ENCODE results near the gene GOLPH3L. TPM values are rescaled to one million over a fixed set of nuclear protein-coding genes. Genes with fewer than 3 reads are reported as not detected.

The GOLPH3L gene
- total and polyA plus RNA-seq, 8 donors: 28.1 to 41.7 (median 38.7) TPM

DNA sequence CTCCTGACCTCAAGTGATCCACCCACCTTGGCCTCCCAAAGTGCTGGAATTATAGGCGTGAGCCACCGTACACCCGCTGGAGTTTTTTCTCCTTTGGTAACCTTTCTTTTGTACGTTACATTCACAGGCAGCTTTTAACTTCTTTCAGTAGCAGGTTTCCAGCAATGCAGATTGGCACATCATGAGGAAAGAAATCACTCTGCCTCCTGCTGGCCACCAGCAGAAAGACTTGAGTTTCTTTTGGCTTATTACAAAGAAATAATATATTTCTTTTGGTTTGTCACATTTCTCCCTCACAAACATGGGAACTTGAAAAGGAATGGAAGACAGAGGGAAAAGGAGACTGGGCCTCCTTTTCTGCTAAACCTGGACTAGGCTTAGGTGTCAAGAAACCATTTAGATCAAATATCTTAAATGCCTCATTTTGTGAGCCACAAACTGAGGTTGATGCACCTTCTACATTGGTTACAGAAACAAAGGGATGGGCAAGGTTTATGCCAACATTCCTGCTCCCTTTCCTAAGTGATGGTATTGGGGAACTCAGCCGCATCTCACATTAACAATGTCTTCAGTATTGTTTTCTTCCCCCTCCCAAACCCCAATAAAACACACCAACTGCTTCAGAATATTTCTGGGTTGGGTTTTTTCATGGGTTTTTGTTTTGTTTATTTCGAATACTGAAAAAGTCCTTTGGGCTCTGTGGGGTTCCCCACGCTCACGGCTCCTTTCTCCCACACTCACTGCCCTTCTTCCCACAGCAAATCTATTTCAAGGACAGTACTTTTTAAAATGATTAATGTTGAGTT lies 75.3 kb downstream of the GOLPH3L start:
- H3K9me3 ChIP-seq: no peaks in the 10 kb centered on the region
- intact Hi-C loops (cut with DNase I): loop anchor here in 1 of 2 donors (5.0 kb wide), 1 partner anchor 59 kb away; no protein-coding TSS in a partner anchor
- peaks cover 0 to 84% of the 10 kb centered on the region in 2 donors for H3K36me3 ChIP-seq
- H3K27ac ChIP-seq: peak overlapping the region; percentile 62 to 63
- no peaks in the 10 kb centered on the region for H3K27me3 ChIP-seq
- H3K4me1 ChIP-seq: peaks cover 30 to 81% of the 10 kb centered on the region in 2 donors
- ATAC-seq (peak; percentile 51), DNase-seq (peak in 3 of 4 donors; percentile 40 to 61 (median 45))
- TF ChIP-seq, protein P1, sequence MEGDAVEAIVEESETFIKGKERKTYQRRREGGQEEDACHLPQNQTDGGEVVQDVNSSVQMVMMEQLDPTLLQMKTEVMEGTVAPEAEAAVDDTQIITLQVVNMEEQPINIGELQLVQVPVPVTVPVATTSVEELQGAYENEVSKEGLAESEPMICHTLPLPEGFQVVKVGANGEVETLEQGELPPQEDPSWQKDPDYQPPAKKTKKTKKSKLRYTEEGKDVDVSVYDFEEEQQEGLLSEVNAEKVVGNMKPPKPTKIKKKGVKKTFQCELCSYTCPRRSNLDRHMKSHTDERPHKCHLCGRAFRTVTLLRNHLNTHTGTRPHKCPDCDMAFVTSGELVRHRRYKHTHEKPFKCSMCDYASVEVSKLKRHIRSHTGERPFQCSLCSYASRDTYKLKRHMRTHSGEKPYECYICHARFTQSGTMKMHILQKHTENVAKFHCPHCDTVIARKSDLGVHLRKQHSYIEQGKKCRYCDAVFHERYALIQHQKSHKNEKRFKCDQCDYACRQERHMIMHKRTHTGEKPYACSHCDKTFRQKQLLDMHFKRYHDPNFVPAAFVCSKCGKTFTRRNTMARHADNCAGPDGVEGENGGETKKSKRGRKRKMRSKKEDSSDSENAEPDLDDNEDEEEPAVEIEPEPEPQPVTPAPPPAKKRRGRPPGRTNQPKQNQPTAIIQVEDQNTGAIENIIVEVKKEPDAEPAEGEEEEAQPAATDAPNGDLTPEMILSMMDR (IDR thresholded peaks at IDR 0.05): peak; percentile 69 to 74
- no peak overlapping the region for H3K4me3 ChIP-seq

DNA sequence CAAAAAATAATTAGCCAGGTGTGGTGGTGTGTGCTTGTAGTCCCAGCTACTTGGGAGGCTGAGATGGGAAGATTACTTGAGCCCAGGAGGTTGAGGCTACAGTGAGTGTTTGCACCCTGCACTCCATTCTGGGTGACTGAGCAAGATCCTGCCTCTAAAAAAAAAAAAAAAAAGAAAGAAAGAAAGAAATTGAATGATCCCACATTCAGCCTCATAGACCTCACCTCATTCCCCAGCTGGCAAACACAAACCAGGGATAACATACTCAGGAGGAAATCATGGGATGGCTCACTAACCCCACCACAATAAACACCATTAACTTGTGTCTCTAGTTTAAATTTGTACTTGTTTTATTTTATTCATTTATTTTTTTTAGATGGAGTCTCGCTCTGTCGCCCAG lies 76.0 kb downstream of the GOLPH3L start:
- no peaks in the 10 kb centered on the region for H3K9me3 ChIP-seq
- H3K36me3 ChIP-seq: peaks cover 0 to 77% of the 10 kb centered on the region in 2 donors
- H3K27ac ChIP-seq: peak overlapping the region; percentile 62 to 65
- TF ChIP-seq, protein P1 (IDR thresholded peaks at IDR 0.05): no peak
- no peak for ATAC-seq
- peaks cover 30 to 82% of the 10 kb centered on the region in 2 donors for H3K4me1 ChIP-seq
- H3K27me3 ChIP-seq: no peaks in the 10 kb centered on the region
- intact Hi-C loops (cut with DNase I): loop anchor here in 1 of 2 donors (5.0 kb wide), 1 partner anchor 59 kb away; no protein-coding TSS in a partner anchor
- no peak for DNase-seq
- H3K4me3 ChIP-seq: no peak overlapping the region

DNA sequence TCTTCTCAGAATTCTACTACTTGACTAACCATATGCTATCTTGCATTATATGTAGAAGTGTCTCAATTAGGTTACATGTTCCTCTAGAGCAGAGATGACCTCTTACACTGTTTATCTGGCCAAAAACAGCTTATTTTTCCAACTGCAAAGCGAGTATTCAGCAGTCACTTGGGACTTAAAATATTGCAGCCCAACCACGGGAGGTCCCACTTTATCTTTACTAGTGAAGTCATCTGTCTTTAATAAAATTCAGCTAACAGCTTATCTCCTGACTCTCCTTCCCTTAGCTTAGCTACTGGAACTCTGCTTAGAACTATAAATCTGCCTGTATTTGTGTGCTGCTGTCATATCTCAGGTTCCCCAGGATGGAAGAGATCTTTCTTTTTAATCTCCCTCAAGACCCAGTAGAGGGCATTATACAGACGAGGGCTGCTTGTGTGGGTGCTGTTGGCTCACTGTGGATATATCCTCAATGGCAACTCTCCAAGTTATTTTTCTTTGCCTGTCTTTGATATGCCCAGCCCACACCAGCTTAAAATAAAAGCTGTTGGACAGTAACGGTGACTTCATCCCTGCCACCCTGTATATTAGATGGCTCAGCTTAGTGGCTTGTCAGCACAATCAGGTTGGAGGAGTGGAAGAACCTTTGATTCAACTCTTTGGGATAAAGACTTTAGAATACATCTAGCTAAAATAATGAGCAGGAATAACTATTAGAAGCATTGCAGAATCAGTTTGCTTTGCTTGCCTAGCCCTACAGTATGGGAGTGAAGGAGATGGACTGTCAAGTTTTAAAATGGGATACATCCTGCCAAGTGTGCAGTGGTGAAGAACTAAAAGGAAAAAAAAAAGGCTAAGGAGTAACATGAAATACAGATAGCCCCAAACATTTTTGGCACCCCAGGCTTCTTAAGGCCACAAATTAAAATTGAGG lies 77.1 kb downstream of the GOLPH3L start:
- Histone ChIP-seq H3K9me3 (no peaks in the 10 kb centered on the region), H3K4me1 (peaks cover 30 to 90% of the 10 kb centered on the region in 2 donors), H3K27me3 (no peaks in the 10 kb centered on the region), H3K36me3 (peaks cover 0 to 66% of the 10 kb centered on the region in 2 donors), H3K4me3 (no peak overlapping the region), H3K27ac (peak overlapping the region; percentile 62 to 65)
- peak in 2 of 4 donors; percentile 21 to 42 for DNase-seq
- peak; percentile 77 for ATAC-seq
- intact Hi-C loops (cut with DNase I): loop anchor here in 1 of 2 donors (5.0 kb wide), 1 partner anchor 58 kb away; no protein-coding TSS in a partner anchor
- TF ChIP-seq, protein P1 (IDR thresholded peaks at IDR 0.05): no peak

DNA sequence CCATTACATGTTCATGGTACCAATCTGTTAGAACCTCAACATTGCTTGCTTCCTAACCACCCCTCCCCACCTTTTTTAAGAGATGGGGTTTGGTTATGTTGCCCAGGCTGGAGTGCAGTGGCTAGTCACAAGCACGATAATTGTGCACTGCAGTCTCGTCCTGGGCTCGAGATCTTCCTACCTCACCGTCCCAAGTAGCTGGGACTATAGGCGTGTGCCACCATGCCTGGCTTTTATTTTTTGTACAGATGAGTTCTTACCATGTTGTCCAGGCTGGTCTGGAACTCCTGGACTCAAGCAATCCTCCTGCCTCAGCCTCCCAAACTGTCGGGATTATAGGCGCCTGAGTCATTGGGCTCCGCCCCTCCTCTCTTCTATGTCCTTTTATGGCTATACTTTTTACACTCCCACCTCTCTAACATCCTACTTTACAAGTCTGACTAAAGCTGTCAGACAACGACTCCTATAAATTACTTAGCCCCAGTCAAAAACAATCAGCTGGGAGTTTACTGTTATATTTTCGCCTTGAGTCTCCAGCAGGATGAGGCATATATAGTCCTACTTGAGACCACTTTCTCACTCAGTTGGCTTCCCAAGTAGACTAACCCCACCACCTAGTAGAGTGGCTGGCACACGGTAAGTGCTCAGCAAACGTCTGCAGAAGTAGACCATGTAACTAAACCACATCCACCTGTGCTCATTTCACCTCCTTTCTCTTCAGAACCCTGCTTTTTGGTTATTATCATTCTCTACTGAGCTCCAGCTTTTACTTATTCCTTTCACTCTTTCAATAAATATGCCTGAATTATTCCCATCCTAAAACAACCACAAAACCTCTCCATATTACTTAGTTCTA lies 81.4 kb downstream of the GOLPH3L start:
- TF ChIP-seq, protein P1 (IDR thresholded peaks at IDR 0.05): no peak
- Histone ChIP-seq H3K27ac (peak overlapping the region; percentile 44 to 100), H3K36me3 (peaks cover 0 to 26% of the 10 kb centered on the region in 2 donors), H3K4me3 (no peak overlapping the region), H3K27me3 (no peaks in the 10 kb centered on the region), H3K9me3 (no peaks in the 10 kb centered on the region), H3K4me1 (peaks cover 46 to 94% of the 10 kb centered on the region in 2 donors)
- intact Hi-C loops (cut with DNase I): no loop called here
- DNase-seq: no peak
- ATAC-seq: no peak

Data from left lung (tissue), 10 donors.